H9 (cell line): Measurements from ENCODE around the gene WFS1. TPM values are rescaled to one million over a fixed set of nuclear protein-coding genes. Genes with fewer than 3 reads are reported as not detected.

Experiments
- DNase-seq: peaks from one replicate; pipeline ENCODE4 v3.0.0-alpha.2; 2017
- H2AFZ ChIP-seq: one replicate; pipeline ENCODE4 v1.6.1; 2013; ENCODE audit warnings: mild to moderate bottlenecking, low read length, control low read depth, moderate library complexity
- H2AK5ac ChIP-seq: 2 replicates; pipeline ENCODE4 v1.6.1; 2013; ENCODE audit warnings: low read length, control low read depth, mixed read lengths; ENCODE audit not compliant: insufficient read length
- H2BK120ac ChIP-seq: one replicate; pipeline ENCODE4 v1.6.1; 2013; ENCODE audit warnings: low read depth, mild to moderate bottlenecking, low read length, control low read depth, inconsistent platforms; ENCODE audit not compliant: poor library complexity, severe bottlenecking
- H2BK12ac ChIP-seq: 2 replicates; pipeline ENCODE4 v1.6.1; 2013; ENCODE audit warnings: low read length, control low read depth, mixed read lengths, low read depth; ENCODE audit not compliant: insufficient read length
- H2BK15ac ChIP-seq: 2 replicates; pipeline ENCODE4 v1.6.1; 2013; ENCODE audit warnings: low read depth, low read length, control low read depth
- H2BK20ac ChIP-seq: one replicate; pipeline ENCODE4 v1.6.1; 2013; ENCODE audit warnings: low read depth, mild to moderate bottlenecking, low read length, control low read depth, inconsistent platforms; ENCODE audit not compliant: poor library complexity, severe bottlenecking
- H2BK5ac ChIP-seq: 2 replicates; pipeline ENCODE4 v1.6.1; 2013; ENCODE audit warnings: low read length, control low read depth, mixed read lengths; ENCODE audit not compliant: insufficient read length
- H3K14ac ChIP-seq: 2 replicates; pipeline ENCODE4 v1.6.1; 2013; ENCODE audit warnings: low read length, control low read depth; ENCODE audit not compliant: insufficient read depth
- H3K18ac ChIP-seq: 2 replicates; pipeline ENCODE4 v1.6.1; 2013; ENCODE audit warnings: low read depth, mild to moderate bottlenecking, mixed read lengths, low read length, control low read depth; ENCODE audit not compliant: insufficient read length
- H3K23ac ChIP-seq: 2 replicates; pipeline ENCODE4 v1.6.1; 2013; ENCODE audit warnings: low read length, control low read depth, mixed read lengths, low read depth; ENCODE audit not compliant: insufficient read length
- H3K23me2 ChIP-seq: 2 replicates; pipeline ENCODE4 v1.6.1; 2013; ENCODE audit warnings: low read depth, mild to moderate bottlenecking, mixed read lengths, low read length, control low read depth; ENCODE audit not compliant: insufficient read length, poor library complexity, severe bottlenecking
- H3K27ac ChIP-seq: 2 replicates; pipeline ENCODE4 v1.5.1; 2013; ENCODE audit warnings: low read length, control low read depth, mixed read lengths, low read depth; ENCODE audit not compliant: insufficient read length
- H3K27me3 ChIP-seq: 2 replicates; pipeline ENCODE4 v1.6.1; 2013; ENCODE audit warnings: low read length, control low read depth, inconsistent platforms; ENCODE audit not compliant: insufficient read depth
- H3K4ac ChIP-seq: 2 replicates; pipeline ENCODE4 v1.6.1; 2013; ENCODE audit warnings: low read depth, mild to moderate bottlenecking, control low read depth, inconsistent platforms, low read length, moderate library complexity
- H3K4me1 ChIP-seq: 2 replicates; pipeline ENCODE4 v1.6.1; 2013; ENCODE audit warnings: low read length, control low read depth, inconsistent platforms; ENCODE audit not compliant: insufficient read depth
- H3K4me2 ChIP-seq: 2 replicates; pipeline ENCODE4 v1.6.1; 2013; ENCODE audit warnings: low read length, control low read depth, mixed read lengths; ENCODE audit not compliant: insufficient read length, insufficient read depth
- H3K56ac ChIP-seq: 2 replicates; pipeline ENCODE4 v1.6.1; 2013; ENCODE audit warnings: low read depth, mild to moderate bottlenecking, mixed read lengths, low read length, control low read depth; ENCODE audit not compliant: insufficient read length
- H3K79me1 ChIP-seq: 2 replicates; pipeline ENCODE4 v1.6.1; 2013; ENCODE audit warnings: low read depth, mild to moderate bottlenecking, moderate library complexity, low read length, control low read depth, inconsistent platforms; ENCODE audit not compliant: insufficient read depth, poor library complexity, severe bottlenecking
- H3K79me2 ChIP-seq: 2 replicates; pipeline ENCODE4 v1.6.1; 2013; ENCODE audit warnings: low read length, control low read depth, inconsistent platforms; ENCODE audit not compliant: insufficient read depth
- H3K9ac ChIP-seq: 2 replicates; pipeline ENCODE4 v1.6.1; 2013; ENCODE audit warnings: low read length, control low read depth, mixed read lengths; ENCODE audit not compliant: insufficient read length; ENCODE audit errors: extremely low read depth
- H3K9me3 ChIP-seq: one replicate; pipeline ENCODE4 v1.6.1; 2013; ENCODE audit warnings: low read depth, low read length, inconsistent platforms; ENCODE audit not compliant: control insufficient read depth
- H3T11ph ChIP-seq: one replicate; pipeline ENCODE4 v1.6.1; 2013; ENCODE audit warnings: mild to moderate bottlenecking, low read length, control low read depth, inconsistent platforms
- H4K20me1 ChIP-seq: one replicate; pipeline ENCODE4 v1.6.1; 2013; ENCODE audit not compliant: control insufficient read depth, insufficient read length, insufficient read depth
- H4K5ac ChIP-seq: 2 replicates; pipeline ENCODE4 v1.6.1; 2013; ENCODE audit warnings: low read depth, mild to moderate bottlenecking, mixed read lengths, low read length, control low read depth; ENCODE audit not compliant: insufficient read length
- H4K8ac ChIP-seq: replicated peaks from 2 replicates; pipeline ENCODE4 v1.6.1; 2013; ENCODE audit warnings: low read length, control low read depth, mixed read lengths, low read depth; ENCODE audit not compliant: insufficient read length
- H4K91ac ChIP-seq: 2 replicates; pipeline ENCODE4 v1.6.1; 2013; ENCODE audit warnings: low read depth, mild to moderate bottlenecking, moderate library complexity, mixed read lengths, low read length, control low read depth; ENCODE audit not compliant: insufficient read length
- H3K27ac Mint-ChIP-seq, 3 experiments: 2 replicates in 2 of 3; 3 replicates in 1 of 3; pipeline ENCODE4 v1.8.0; 2020 to 2021; ENCODE audit warnings: mixed read lengths in 3 of 3, mild to moderate bottlenecking in 1 of 3, moderate library complexity in 1 of 3
- H3K27me3 Mint-ChIP-seq: 2 replicates; pipeline ENCODE4 v1.8.0; 2021; ENCODE audit warnings: low read depth, mild to moderate bottlenecking, moderate library complexity, mixed read lengths
- H3K36me3 Mint-ChIP-seq, 3 experiments: 2 replicates in 2 of 3; 3 replicates in 1 of 3; pipeline ENCODE4 v1.8.0; 2020 to 2021; ENCODE audit warnings: low read depth in 3 of 3, mixed read lengths in 3 of 3; ENCODE audit not compliant: insufficient read depth in 1 of 3
- H3K4me1 Mint-ChIP-seq, 2 experiments: 2 replicates each; pipeline ENCODE4 v1.8.0; 2020; ENCODE audit warnings: mixed read lengths in 2 of 2
- H3K4me3 Mint-ChIP-seq, 2 experiments: 2 replicates in 1 of 2; 3 replicates in 1 of 2; pipeline ENCODE4 v1.8.0; 2020 to 2021; ENCODE audit warnings: mild to moderate bottlenecking in 2 of 2, mixed read lengths in 2 of 2, moderate library complexity in 1 of 2
- H3K9me3 Mint-ChIP-seq, 2 experiments: 2 replicates in 1 of 2; 3 replicates in 1 of 2; pipeline ENCODE4 v1.8.0; 2020; ENCODE audit warnings: mild to moderate bottlenecking in 2 of 2, mixed read lengths in 2 of 2, moderate library complexity in 1 of 2
- CTCF ChIP-seq: fragments of 200-600 bp; sonication (generic); conservative IDR thresholded peaks from 3 replicates; pipeline ENCODE4 v1.8.0; 2021; ENCODE audit warnings: antibody characterized with exemption, mild to moderate bottlenecking
- WGBS: extraction: QIAGEN DNeasy Blood & Tissue Kit; methylation state at CpG from one replicate; pipeline ENCODE4 v1.1.7; 2013; ENCODE audit warnings: missing lambda C conversion rate, low lambda C conversion rate, mixed read lengths; ENCODE audit not compliant: insufficient read length; ENCODE audit errors: extremely low coverage; 5-methylcytosine and 5-hydroxymethylcytosine counted together
- total RNA-seq: library from RNA; stranded (reverse); gene quantifications from 2 replicates; pipeline ENCODE4 v1.2.1, GENCODE V29; 2021

WFS1 gene
- total RNA-seq, 1 experiment from 2014 or later: 18.9 TPM

GRCh38 chr4:6303943-6304342 lies 34.3 kb downstream of the WFS1 start:
- Mint-ChIP-seq H3K4me1 (0 out of 4 replicates have a peak, but pooled peaks cover 0 to 2% of the 10 kb centered on the region in 2 experiments), H3K36me3 (peaks cover 25 to 36% (median 35%) of the 10 kb centered on the region in 3 experiments), H3K4me3 (no peak overlapping the region), H3K27ac (no peak overlapping the region), H3K27me3 (peaks cover 23% of the 10 kb centered on the region), H3K9me3 (peaks cover 5% of the 10 kb centered on the region in 2 experiments; a peak in 4 of 5 replicates)
- no peak overlapping the region for H2AK5ac ChIP-seq
- H2BK12ac ChIP-seq: no peak overlapping the region
- H3K27ac ChIP-seq: no peak overlapping the region
- H3K9ac ChIP-seq: no peak overlapping the region
- no peak overlapping the region for H3K56ac ChIP-seq
- H4K91ac ChIP-seq: no peak overlapping the region
- H3K27me3 ChIP-seq: no peaks in the 10 kb centered on the region
- H3K4ac ChIP-seq: no peak overlapping the region
- no peak overlapping the region for H3K4me2 ChIP-seq
- H3K23me2 ChIP-seq: no peaks in the 10 kb centered on the region
- H4K20me1 ChIP-seq: no peaks in the 10 kb centered on the region
- no peaks in the 10 kb centered on the region for H3K79me1 ChIP-seq
- no peak overlapping the region for H2AFZ ChIP-seq
- DNase-seq: no peak
- H3K79me2 ChIP-seq: no peaks in the 10 kb centered on the region
- no peak overlapping the region for H2BK5ac ChIP-seq
- H2BK20ac ChIP-seq: no peak overlapping the region
- no peak overlapping the region for H3K18ac ChIP-seq
- H2BK15ac ChIP-seq: no peak overlapping the region
- TF ChIP-seq CTCF: no peak
- no peaks in the 10 kb centered on the region for H3K4me1 ChIP-seq
- no peak overlapping the region for H2BK120ac ChIP-seq
- H3K9me3 ChIP-seq: no peaks in the 10 kb centered on the region
- WGBS: no CpG with 5 or more reads among the region's 12 CpGs
- H4K8ac ChIP-seq: no peak overlapping the region
- H3K14ac ChIP-seq: no peak overlapping the region
- H4K5ac ChIP-seq: no peak overlapping the region
- H3K23ac ChIP-seq: no peak overlapping the region
- H3T11ph ChIP-seq: no peak overlapping the region
